Neutrophil (primary cell): ENCODE measurements around the gene SYNJ2.

Source experiments
- H3K27ac ChIP-seq: fragments of 200-600 bp; sonication (generic); 2 replicates; pipeline ENCODE4 v1.5.1; 2016; ENCODE audit warnings: mild to moderate bottlenecking, moderate library complexity
- H3K27me3 ChIP-seq: fragments of 200-600 bp; sonication (generic); 2 replicates; pipeline ENCODE4 v1.6.0; 2016; ENCODE audit warnings: mild to moderate bottlenecking
- H3K36me3 ChIP-seq: fragments of 200-600 bp; sonication (generic); 2 replicates; pipeline ENCODE4 v1.5.1; 2017
- H3K4me1 ChIP-seq, 2 experiments: fragments of 200-600 bp in 1 of 2; sonication (generic) in 1 of 2; 1 replicate in 1 of 2; 2 replicates in 1 of 2; pipeline versions ENCODE4 v1.5.1 to v1.6.1; 2013 to 2016; ENCODE audit warnings: low read depth in 1 of 2, low read length in 1 of 2, mild to moderate bottlenecking in 1 of 2, moderate library complexity in 1 of 2; ENCODE audit not compliant: control insufficient read depth in 1 of 2, insufficient read depth in 1 of 2
- H3K4me3 ChIP-seq, 2 experiments: fragments of 200-600 bp in 1 of 2; sonication (generic) in 1 of 2; 1 replicate in 1 of 2; 2 replicates in 1 of 2; pipeline ENCODE4 v1.5.1; 2013 to 2016; ENCODE audit warnings: low read depth in 1 of 2, low read length in 1 of 2, mild to moderate bottlenecking in 1 of 2, moderate library complexity in 1 of 2
- H3K9me3 ChIP-seq: fragments of 200-600 bp; sonication (generic); 2 replicates; pipeline ENCODE4 v1.5.1; 2016
- TF ChIP-seq, protein P1 (sequence below): fragments of 200-600 bp; sonication (generic); IDR thresholded peaks from 2 replicates; pipeline ENCODE4 v1.5.1; 2016; ENCODE audit warnings: antibody characterized with exemption

SYNJ2 gene

DNA sequence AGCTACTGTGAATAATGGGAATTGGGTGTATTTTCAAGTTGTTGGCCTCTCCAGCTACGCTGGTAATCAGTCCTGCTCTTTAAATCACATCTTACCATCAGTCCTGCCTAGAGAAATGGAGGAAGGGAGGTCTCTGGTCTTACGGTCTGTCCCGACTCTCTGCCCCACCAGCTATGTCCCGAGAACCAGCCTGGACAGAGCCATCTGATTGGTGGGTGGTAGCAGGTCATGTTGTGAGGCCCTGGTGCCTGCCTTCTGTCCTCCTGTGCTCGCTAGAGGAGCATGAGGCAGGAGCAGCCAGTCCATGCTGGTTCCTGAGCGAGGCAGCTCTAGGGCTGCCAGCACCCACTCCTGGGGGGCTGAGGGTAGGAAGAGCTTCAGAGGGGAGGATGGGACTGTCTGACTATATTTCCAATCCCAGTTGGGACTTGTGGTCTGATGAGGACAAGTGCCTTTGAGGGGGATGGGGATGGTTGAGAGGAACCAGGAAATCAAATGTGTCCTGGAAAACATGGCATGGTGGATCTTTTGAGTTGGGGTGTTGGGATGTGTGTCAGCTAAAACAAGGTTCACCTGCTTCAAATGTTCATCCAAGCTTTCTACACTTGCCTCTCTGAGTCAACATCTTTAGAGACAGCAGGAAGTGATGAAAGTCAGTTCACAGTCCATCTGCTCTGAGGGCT lies 33.0 kb downstream of the SYNJ2 start:
- TF ChIP-seq, protein P1, sequence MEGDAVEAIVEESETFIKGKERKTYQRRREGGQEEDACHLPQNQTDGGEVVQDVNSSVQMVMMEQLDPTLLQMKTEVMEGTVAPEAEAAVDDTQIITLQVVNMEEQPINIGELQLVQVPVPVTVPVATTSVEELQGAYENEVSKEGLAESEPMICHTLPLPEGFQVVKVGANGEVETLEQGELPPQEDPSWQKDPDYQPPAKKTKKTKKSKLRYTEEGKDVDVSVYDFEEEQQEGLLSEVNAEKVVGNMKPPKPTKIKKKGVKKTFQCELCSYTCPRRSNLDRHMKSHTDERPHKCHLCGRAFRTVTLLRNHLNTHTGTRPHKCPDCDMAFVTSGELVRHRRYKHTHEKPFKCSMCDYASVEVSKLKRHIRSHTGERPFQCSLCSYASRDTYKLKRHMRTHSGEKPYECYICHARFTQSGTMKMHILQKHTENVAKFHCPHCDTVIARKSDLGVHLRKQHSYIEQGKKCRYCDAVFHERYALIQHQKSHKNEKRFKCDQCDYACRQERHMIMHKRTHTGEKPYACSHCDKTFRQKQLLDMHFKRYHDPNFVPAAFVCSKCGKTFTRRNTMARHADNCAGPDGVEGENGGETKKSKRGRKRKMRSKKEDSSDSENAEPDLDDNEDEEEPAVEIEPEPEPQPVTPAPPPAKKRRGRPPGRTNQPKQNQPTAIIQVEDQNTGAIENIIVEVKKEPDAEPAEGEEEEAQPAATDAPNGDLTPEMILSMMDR = no peak
- Histone ChIP-seq H3K4me3 (no peak overlapping the region), H3K4me1 (peaks cover 21 to 26% of the 10 kb centered on the region in 2 experiments)

DNA sequence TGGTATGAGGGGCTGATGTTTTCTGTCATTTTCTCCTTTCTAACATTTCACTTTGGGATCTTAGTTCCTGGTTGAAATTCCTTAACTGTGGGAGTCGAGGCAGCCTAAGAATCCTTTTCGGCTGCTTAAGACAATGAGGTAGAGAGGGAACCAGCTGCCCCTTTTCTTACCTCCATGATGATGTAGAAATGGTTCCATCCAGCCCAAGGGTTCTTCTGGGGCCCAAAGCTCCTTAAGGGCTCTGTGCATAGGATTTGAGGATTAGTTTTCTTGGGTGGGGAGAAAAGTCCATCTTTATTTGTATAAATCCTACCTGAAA lies 33.5 kb downstream of the SYNJ2 start:
- Histone ChIP-seq H3K9me3 (no peaks in the 10 kb centered on the region), H3K36me3 (peaks cover 26% of the 10 kb centered on the region), H3K27me3 (no peaks in the 10 kb centered on the region), H3K27ac (no peak overlapping the region), H3K4me1 (peaks cover 17 to 22% of the 10 kb centered on the region in 2 experiments), H3K4me3 (no peak overlapping the region)
- TF ChIP-seq, protein P1 = no peak

More for the DNA sequence above, 33.0 kb downstream of the SYNJ2 start:
- H3K9me3 ChIP-seq = no peaks in the 10 kb centered on the region
- peaks cover 21% of the 10 kb centered on the region for H3K36me3 ChIP-seq
- no peak overlapping the region for H3K27ac ChIP-seq
- no peaks in the 10 kb centered on the region for H3K27me3 ChIP-seq

DNA sequence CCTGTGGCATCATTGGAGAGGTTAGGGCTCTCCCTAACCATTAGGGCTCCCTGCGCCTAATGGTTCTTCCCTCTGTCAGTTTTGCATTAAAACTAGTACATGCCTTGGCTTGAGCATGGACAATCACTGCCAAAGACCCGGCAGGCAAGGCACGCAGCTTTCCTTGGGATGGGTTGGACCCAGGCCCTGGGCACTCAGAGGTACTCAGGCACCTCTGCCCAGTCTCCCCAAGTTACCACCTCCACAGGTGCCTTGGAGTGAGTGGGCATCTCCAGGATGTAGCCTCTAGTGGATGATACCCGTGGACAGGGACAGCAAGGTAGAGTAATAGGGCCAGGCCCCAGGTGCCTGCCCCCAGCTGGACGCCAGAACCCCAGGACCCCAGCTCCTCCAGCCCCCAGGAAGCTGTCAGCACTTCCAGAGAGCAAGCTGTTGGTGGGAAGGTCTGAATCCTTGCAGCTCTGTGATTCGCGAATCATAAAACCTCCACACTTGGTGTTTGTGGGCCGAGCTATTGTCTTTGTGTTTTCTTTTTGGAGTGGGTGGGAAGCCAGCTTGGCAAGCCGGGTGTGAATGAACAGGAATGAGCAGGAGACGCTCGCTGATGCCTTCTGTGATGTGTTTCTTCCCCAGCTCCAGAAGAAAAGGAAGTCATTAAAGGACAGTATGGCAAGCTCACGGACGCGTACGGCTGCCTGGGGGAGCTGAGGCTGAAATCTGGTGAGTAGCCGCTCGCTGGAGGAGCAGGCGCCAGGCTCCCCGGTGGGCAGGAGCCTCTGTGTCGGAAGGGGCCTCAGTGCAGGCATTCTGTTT lies 35.1 kb downstream of the SYNJ2 start:
- TF ChIP-seq, protein P1 = no peak
- no peak overlapping the region for H3K27ac ChIP-seq

DNA sequence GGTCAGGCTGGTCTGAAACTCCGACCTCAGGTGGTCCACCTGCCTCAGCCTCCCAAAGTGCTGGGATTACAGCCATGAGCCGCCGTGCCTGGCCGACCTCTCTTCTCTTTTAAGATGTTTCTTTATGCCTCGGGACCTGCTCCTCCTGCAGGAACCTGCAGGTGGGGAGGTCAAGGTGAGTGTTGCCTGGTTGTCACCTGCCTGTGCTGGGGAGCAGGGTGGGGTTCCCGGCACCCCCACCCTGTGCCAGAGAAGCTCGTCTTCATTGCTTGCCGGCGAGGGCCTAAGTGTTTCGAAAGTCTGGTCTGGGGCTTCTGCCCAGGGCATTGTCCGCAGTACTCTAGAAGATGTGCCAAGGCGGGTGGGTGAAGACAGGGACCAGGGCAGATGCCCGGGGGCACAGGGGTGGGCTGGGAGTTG lies 36.0 kb downstream of the SYNJ2 start:
- no peaks in the 10 kb centered on the region for H3K9me3 ChIP-seq
- peaks cover 30% of the 10 kb centered on the region for H3K36me3 ChIP-seq
- no peak overlapping the region for H3K4me3 ChIP-seq
- peaks cover 11% of the 10 kb centered on the region in 2 experiments for H3K4me1 ChIP-seq
- no peak overlapping the region for H3K27ac ChIP-seq
- no peaks in the 10 kb centered on the region for H3K27me3 ChIP-seq
- TF ChIP-seq, protein P1 = no peak

More for the DNA sequence above, 35.1 kb downstream of the SYNJ2 start:
- Histone ChIP-seq H3K36me3 (peaks cover 30% of the 10 kb centered on the region), H3K27me3 (no peaks in the 10 kb centered on the region), H3K4me3 (no peak overlapping the region), H3K4me1 (peaks cover 15% of the 10 kb centered on the region in 2 experiments), H3K9me3 (no peaks in the 10 kb centered on the region)

DNA sequence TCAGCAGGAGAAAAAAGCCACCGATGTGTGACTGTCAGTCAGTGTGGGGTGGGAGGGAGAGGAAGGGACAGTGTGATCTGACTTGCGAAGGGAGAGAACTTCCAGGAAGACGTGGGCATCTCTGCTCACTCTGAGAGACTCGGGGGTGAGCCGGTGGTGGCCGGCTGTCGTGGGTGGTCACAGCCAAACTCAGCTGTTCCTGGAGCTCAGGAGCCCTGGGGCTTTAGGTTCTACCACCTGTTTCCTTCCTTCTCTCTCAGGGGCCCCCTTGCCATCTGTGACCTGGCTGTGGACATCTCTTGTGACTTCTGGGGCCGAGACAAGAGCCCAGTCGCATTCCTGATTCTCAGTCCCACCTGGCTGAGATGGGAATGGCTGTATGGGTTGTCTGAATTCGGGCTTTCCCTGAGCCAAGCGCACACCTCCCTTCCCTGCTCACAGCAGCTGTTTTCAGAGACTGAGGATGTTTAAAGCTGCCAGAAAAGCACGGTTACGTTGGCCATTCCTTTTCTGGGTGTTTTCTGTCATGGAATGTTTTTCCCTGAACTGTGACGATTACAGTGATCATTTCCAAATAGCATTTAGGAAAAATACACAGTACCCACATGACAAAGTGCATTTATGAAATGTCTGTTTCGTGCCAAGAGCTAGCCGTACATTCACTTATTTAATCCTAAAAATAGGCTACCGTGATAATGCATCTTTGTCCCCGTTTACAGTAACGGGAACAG lies 36.5 kb downstream of the SYNJ2 start:
- H3K27ac ChIP-seq = no peak overlapping the region
- no peaks in the 10 kb centered on the region for H3K27me3 ChIP-seq
- H3K9me3 ChIP-seq = no peaks in the 10 kb centered on the region
- H3K36me3 ChIP-seq = peaks cover 30% of the 10 kb centered on the region
- TF ChIP-seq, protein P1 = no peak
- H3K4me1 ChIP-seq = peaks cover 11% of the 10 kb centered on the region in 2 experiments
- no peak overlapping the region for H3K4me3 ChIP-seq
